GM12891 (cell line): Measurements from ENCODE around the gene NXN.

Experiments
- PAX5 ChIP-seq: IDR thresholded peaks from 2 replicates; pipeline ENCODE4 v1.6.1; 2011; ENCODE audit warnings: low read length, moderate library complexity, mild to moderate bottlenecking; ENCODE audit not compliant: insufficient read depth, severe bottlenecking
- POLR2A ChIP-seq: IDR thresholded peaks from 2 replicates; pipeline ENCODE4 v1.6.1; 2011; ENCODE audit warnings: low read depth, low read length, control low read depth
- POLR2AphosphoS5 ChIP-seq: IDR thresholded peaks from 2 replicates; pipeline ENCODE4 v1.6.1; 2011; ENCODE audit warnings: low read depth, low read length, control low read depth
- POU2F2 ChIP-seq: IDR thresholded peaks from 2 replicates; pipeline ENCODE4 v1.6.1; 2011; ENCODE audit warnings: low read depth, mild to moderate bottlenecking, control low read depth, low read length, moderate library complexity
- SPI1 ChIP-seq: IDR thresholded peaks from 2 replicates; pipeline ENCODE4 v1.6.1; 2011; ENCODE audit warnings: low read depth, low read length, control low read depth
- TAF1 ChIP-seq: IDR thresholded peaks from 2 replicates; pipeline ENCODE4 v1.6.1; 2011; ENCODE audit warnings: low read depth, low read length, control low read depth

GRCh38 chr17:909642-910323 lies 69.8 kb downstream of the NXN start:
- TF ChIP-seq SPI1: no peak
- no peak for TF ChIP-seq POLR2A
- no peak for TF ChIP-seq POLR2AphosphoS5
- no peak for TF ChIP-seq TAF1
- TF ChIP-seq PAX5: no peak
- TF ChIP-seq POU2F2: no peak
